ENCODE measurements around the gene SIRT3.

Gene SIRT3

GRCh38 chr11:213111-213510, 23.0 kb downstream of the SIRT3 start:
- no peak for DNase-seq

- no peak for DNase-seq
Measured at GRCh38 chr11:212150-213100, 23.7 kb downstream of the SIRT3 start.

- no peak for DNase-seq
Measured at GRCh38 chr11:211741-212140, 24.4 kb downstream of the SIRT3 start.

- DNase-seq = no peak
Measured at GRCh38 chr11:211295-211694, 24.8 kb downstream of the SIRT3 start.

GRCh38 chr11:210803-211180, 25.4 kb downstream of the SIRT3 start:
- no peak for DNase-seq

- no peak for DNase-seq
Measured at GRCh38 chr11:210122-210802, 25.9 kb downstream of the SIRT3 start.

GRCh38 chr11:209275-210121, 26.6 kb downstream of the SIRT3 start:
- no peak for DNase-seq

GRCh38 chr11:208917-209260, 27.3 kb downstream of the SIRT3 start:
- no peak for DNase-seq

GRCh38 chr11:208181-208916, 27.8 kb downstream of the SIRT3 start:
- peak; percentile 64 for DNase-seq

GRCh38 chr11:207863-208180, 28.3 kb downstream of the SIRT3 start:
- peak; percentile 49 for DNase-seq

- DNase-seq = peak; percentile 86
Measured at GRCh38 chr11:207208-207862, 28.8 kb downstream of the SIRT3 start, which contains the start of the genes BET1L and RIC8A. Gene BET1L (minus strand): TSS chr11:207399. CDS start chr11:207321, 78 bp downstream. Gene RIC8A (plus strand): TSS chr11:207708. CDS start chr11:208855, 1,147 bp downstream.

- no peak for DNase-seq
Measured at GRCh38 chr11:206526-207207, 29.5 kb downstream of the SIRT3 start.

GRCh38 chr11:206002-206384, 30.1 kb downstream of the SIRT3 start:
- no peak for DNase-seq

GRCh38 chr11:205221-206001, 30.7 kb downstream of the SIRT3 start:
- DNase-seq = no peak

GRCh38 chr11:204587-205109, 31.5 kb downstream of the SIRT3 start:
- no peak for DNase-seq

- DNase-seq = no peak
Measured at GRCh38 chr11:203945-204586, 32.1 kb downstream of the SIRT3 start.

- no peak for DNase-seq
Measured at GRCh38 chr11:203056-203944, 32.8 kb downstream of the SIRT3 start.

- DNase-seq = no peak
Measured at GRCh38 chr11:202490-202889, 33.7 kb downstream of the SIRT3 start.

- DNase-seq = no peak
Measured at GRCh38 chr11:201966-202365, 34.2 kb downstream of the SIRT3 start.
